Transverse colon (tissue), 4 donors: ENCODE measurements around the gene GATB. TPM values are rescaled to one million over a fixed set of nuclear protein-coding genes. Genes with fewer than 3 reads are reported as not detected.

Experiments
- DNase-seq: peaks from one replicate; pipeline ENCODE4 v3.0.0-alpha.2; 2019
- H3K27ac ChIP-seq, 4 donors: fragments of 200-600 bp; sonication (generic); 2 replicates each; pipeline ENCODE4 v1.5.1; 2016 to 2018; ENCODE audit warnings: inconsistent platforms in 4 of 4
- H3K27me3 ChIP-seq: fragments of 200-600 bp; sonication (generic); 2 replicates; pipeline ENCODE4 v1.5.1; 2017; ENCODE audit warnings: inconsistent platforms
- H3K36me3 ChIP-seq, 4 donors: fragments of 200-600 bp; sonication (generic); 2 replicates each; pipeline ENCODE4 v1.5.1; 2017 to 2019; ENCODE audit warnings: inconsistent platforms in 4 of 4
- H3K4me1 ChIP-seq, 4 donors: fragments of 200-600 bp; sonication (generic); 2 replicates each; pipeline ENCODE4 v1.5.1; 2017 to 2020; ENCODE audit warnings: inconsistent platforms in 4 of 4
- H3K4me3 ChIP-seq, 4 donors: fragments of 200-600 bp; sonication (generic); 1 replicate in 1 of 4; 2 replicates in 3 of 4; pipeline versions ENCODE4 v1.5.1 to v1.6.1; 2017 to 2019; ENCODE audit warnings: inconsistent platforms in 4 of 4
- H3K9me3 ChIP-seq, 2 donors: fragments of 200-600 bp; sonication (generic); 2 replicates each; pipeline ENCODE4 v1.5.1; 2017 to 2019; ENCODE audit warnings: inconsistent platforms in 2 of 2
- CTCF ChIP-seq, 5 experiments: fragments of 200-600 bp in 3 of 5; fragments of 450-650 bp in 2 of 5; sonication (generic) in 3 of 5; IDR thresholded peaks; 1 replicate in 2 of 5; 2 replicates in 3 of 5; pipeline ENCODE4 v1.5.1; 2016 to 2017; ENCODE audit warnings: antibody characterized with exemption in 5 of 5, inconsistent platforms in 3 of 5, mild to moderate bottlenecking in 2 of 5, moderate library complexity in 1 of 5
- EP300 ChIP-seq: sonication (generic); formaldehyde crosslinking; IDR thresholded peaks from one replicate; pipeline ENCODE4 v1.6.1; 2017; ENCODE audit warnings: antibody characterized with exemption, low read depth
- POLR2A ChIP-seq: fragments of 450-650 bp; IDR thresholded peaks from one replicate; pipeline ENCODE4 v1.6.1; 2016; ENCODE audit warnings: antibody characterized with exemption, mild to moderate bottlenecking, moderate library complexity
- POLR2AphosphoS5 ChIP-seq, 3 donors: sonication (generic); formaldehyde crosslinking; IDR thresholded peaks; one replicate each; pipeline ENCODE4 v1.6.1; 2016; ENCODE audit warnings: antibody characterized with exemption in 3 of 3
- WGBS, 2 donors: methylation state at CpG; one replicate each; pipeline ENCODE4 v1.1.5; 2018; ENCODE audit warnings: low coverage in 1 of 2; 5-methylcytosine and 5-hydroxymethylcytosine counted together
- in situ Hi-C, 4 donors: fragments of 200-750 bp; cut with MboI; loops; one replicate each; pipeline versions ENCODE4 v1.15.0 to v1.15.1; 2017; ENCODE audit warnings: low sequenced_read_pairs in 3 of 4, low pct_ligation_motif_present in 1 of 4, low pct_unique_long_range_greater_than_20kb in 1 of 4
- intact Hi-C: fragments of 100-400 bp; cut with DNase I; formaldehyde crosslinking; loops from one replicate; pipeline ENCODE4 v1.15.1; 2023; ENCODE audit warnings: low total_unique reads
- total RNA-seq, 4 donors: library from RNA; depleted of rRNA; stranded (reverse); fragments of >200 nt; gene quantifications; one replicate each; pipeline ENCODE4 v1.1.0, GENCODE V29; 2016

GATB gene
- total RNA-seq, 4 donors from 2014 or later = 22.5 to 111 (median 27.3) TPM

GRCh38 chr4:151664289-151664688 lies 96.5 kb downstream of the GATB start:
- DNase-seq = no peak
- Histone ChIP-seq H3K4me1 (peaks cover 0 to 4% (median 0%) of the 10 kb centered on the region in 4 donors), H3K4me3 (no peak overlapping the region), H3K27me3 (no peaks in the 10 kb centered on the region), H3K36me3 (no peaks in the 10 kb centered on the region), H3K27ac (no peak overlapping the region), H3K9me3 (no peaks in the 10 kb centered on the region)
- TF ChIP-seq CTCF (IDR thresholded peaks at IDR 0.05) (no peak), EP300 (no peak), POLR2A (no peak), POLR2AphosphoS5 (IDR thresholded peaks at IDR 0.05) (no peak)
- intact Hi-C loops = no loop called here
- in situ Hi-C loops = no loop called here
- 93% methylated on average over 2 of the region's 2 CpGs; no CpG with 5 or more reads in 1 of the 2 donors for WGBS, 2 donors

- in situ Hi-C loops = no loop called here
- Histone ChIP-seq H3K4me3 (no peak overlapping the region), H3K36me3 (no peaks in the 10 kb centered on the region), H3K4me1 (peaks cover 0 to 4% (median 0%) of the 10 kb centered on the region in 4 donors), H3K27ac (no peak overlapping the region), H3K27me3 (no peaks in the 10 kb centered on the region), H3K9me3 (no peaks in the 10 kb centered on the region)
- WGBS, 2 donors = 95% methylated on average over 7 of the region's 7 CpGs; no CpG with 5 or more reads in 1 of the 2 donors
- DNase-seq = no peak
- TF ChIP-seq EP300 (no peak), POLR2AphosphoS5 (IDR thresholded peaks at IDR 0.05) (no peak), POLR2A (no peak), CTCF (IDR thresholded peaks at IDR 0.05) (no peak)
- intact Hi-C loops = no loop called here
Observed at GRCh38 chr4:151663109-151663508, 97.7 kb downstream of the GATB start.

- 90% methylated on average over 7 of the region's 7 CpGs; no CpG with 5 or more reads in 1 of the 2 donors for WGBS, 2 donors
- intact Hi-C loops = no loop called here
- no peak for DNase-seq
Observed at GRCh38 chr4:151661873-151662272, 98.9 kb downstream of the GATB start.

GRCh38 chr4:151660676-151661075 lies 100.1 kb downstream of the GATB start:
- Histone ChIP-seq H3K36me3 (no peaks in the 10 kb centered on the region), H3K4me3 (no peak overlapping the region), H3K4me1 (peaks cover 0 to 4% (median 0%) of the 10 kb centered on the region in 4 donors), H3K27ac (no peak overlapping the region), H3K27me3 (no peaks in the 10 kb centered on the region), H3K9me3 (no peaks in the 10 kb centered on the region)
- intact Hi-C loops (no loop called here), in situ Hi-C loops (no loop called here)
- no peak for TF ChIP-seq CTCF (IDR thresholded peaks at IDR 0.05)
- TF ChIP-seq EP300 = no peak
- TF ChIP-seq POLR2A = no peak
- TF ChIP-seq POLR2AphosphoS5 (IDR thresholded peaks at IDR 0.05) = no peak
- DNase-seq = no peak

More at GRCh38 chr4:151661873-151662272, 98.9 kb downstream of the GATB start:
- Histone ChIP-seq H3K27ac (no peak overlapping the region), H3K4me3 (no peak overlapping the region), H3K9me3 (no peaks in the 10 kb centered on the region), H3K27me3 (no peaks in the 10 kb centered on the region), H3K36me3 (no peaks in the 10 kb centered on the region), H3K4me1 (peaks cover 0 to 4% (median 0%) of the 10 kb centered on the region in 4 donors)
- in situ Hi-C loops = no loop called here
- TF ChIP-seq POLR2A (no peak), CTCF (IDR thresholded peaks at IDR 0.05) (no peak), EP300 (no peak), POLR2AphosphoS5 (IDR thresholded peaks at IDR 0.05) (no peak)
